K562 (cell line): ENCODE results near the gene RGS14. TPM values are rescaled to one million over a fixed set of nuclear protein-coding genes. Genes with fewer than 3 reads are reported as not detected.

Experiments used
- ATAC-seq: fragments of 200-7000 bp; cut with Tn5 transposase; 3 replicates; pipeline ENCODE4 v1.9.1; 2020; ENCODE audit warnings: moderate library complexity
- BruUV-seq: library from RNA; stranded (reverse); fragments of 400-500 nt; replicated peaks from 2 replicates; lab custom pipeline; 2021; lab: Mats Ljungman, UMichigan
- CTCF ChIA-PET: fragments of 300-600 bp; formaldehyde crosslinking; extraction: SDS; loops from one replicate; lab custom pipeline; 2021; ENCODE audit warnings: low intra/inter-chr PET ratio; lab: Yijun Ruan, JAX
- POLR2A ChIA-PET: fragments of 300-600, 350-650 bp; sonication (Branson Sonifier 250); formaldehyde crosslinking; extraction: SDS; loops from one replicate; lab custom pipeline; 2021; ENCODE audit warnings: antibody characterized with exemption, inconsistent platforms; lab: Yijun Ruan, JAX
- DNase-seq, 4 experiments: peaks; one replicate each; pipeline versions ENCODE4 v3.0.0 to v3.0.0-alpha.2; 2011 to 2018; ENCODE audit warnings: low spot score in 3 of 4, mixed read lengths in 3 of 4; ENCODE audit errors: extremely low read depth in 1 of 4
- FAIRE-seq: peaks from 2 replicates; lab custom pipeline; 2011; peaks lifted over from hg19 to GRCh38; lab: Jason Lieb, UNC
- H2AFZ ChIP-seq: 2 replicates; pipeline ENCODE4 v1.6.0; 2011; ENCODE audit warnings: low read depth, low read length, control low read depth, inconsistent platforms
- H3K27ac ChIP-seq: fragments of 200-600 bp; 3 replicates; pipeline ENCODE4 v1.8.0; 2011; ENCODE audit warnings: low read depth, mild to moderate bottlenecking, control low read depth, inconsistent platforms, low read length, moderate library complexity, mixed read lengths; ENCODE audit errors: extremely low read depth
- H3K27me3 ChIP-seq, 2 experiments: fragments of 300-600 bp in 1 of 2; 2 replicates in 1 of 2; 3 replicates in 1 of 2; pipeline versions ENCODE4 v1.6.0 to v1.8.0; 2011; ENCODE audit warnings: inconsistent platforms in 2 of 2, low read length in 2 of 2, mild to moderate bottlenecking in 1 of 2, mixed read lengths in 1 of 2, moderate library complexity in 1 of 2; ENCODE audit not compliant: control insufficient read depth in 2 of 2, insufficient read depth in 2 of 2
- H3K36me3 ChIP-seq: fragments of 300-600 bp; 3 replicates; pipeline ENCODE4 v1.8.0; 2011; ENCODE audit warnings: mild to moderate bottlenecking, low read length, inconsistent platforms; ENCODE audit not compliant: control insufficient read depth, insufficient read depth
- H3K4me1 ChIP-seq, 2 experiments: fragments of 200-600 bp in 1 of 2; replicated peaks in 1 of 2; 2 replicates in 1 of 2; 3 replicates in 1 of 2; pipeline versions ENCODE4 v1.5.1 to v1.8.0; 2011; ENCODE audit warnings: inconsistent platforms in 2 of 2, low read length in 2 of 2, mild to moderate bottlenecking in 1 of 2, mixed read lengths in 1 of 2, moderate library complexity in 1 of 2; ENCODE audit not compliant: control insufficient read depth in 2 of 2, insufficient read depth in 2 of 2
- H3K4me2 ChIP-seq: 2 replicates; pipeline ENCODE4 v1.6.1; 2011; ENCODE audit warnings: low read length, control low read depth, inconsistent platforms, mixed read lengths; ENCODE audit not compliant: insufficient read depth
- H3K4me3 ChIP-seq: fragments of 200-600 bp; sonication (generic), shearing (Covaris generic); 2 replicates; pipeline ENCODE4 v1.5.1; 2016; ENCODE audit warnings: control low read depth, inconsistent platforms
- H3K79me2 ChIP-seq: fragments of 200-600 bp; 3 replicates; pipeline ENCODE4 v1.8.0; 2011; ENCODE audit warnings: low read length, inconsistent platforms; ENCODE audit not compliant: control insufficient read depth, insufficient read depth
- H3K9ac ChIP-seq, 2 experiments: 2 replicates each; pipeline versions ENCODE4 v1.6.0 to v1.6.1; 2011; ENCODE audit warnings: low read depth in 2 of 2, low read length in 2 of 2, control low read depth in 1 of 2, inconsistent platforms in 1 of 2, mild to moderate bottlenecking in 1 of 2, mixed read lengths in 1 of 2; ENCODE audit not compliant: insufficient read depth in 1 of 2
- H3K9me1 ChIP-seq: one replicate; pipeline ENCODE4 v1.6.0; 2011; ENCODE audit warnings: inconsistent platforms, mild to moderate bottlenecking, low read length, moderate library complexity; ENCODE audit not compliant: control insufficient read depth, insufficient read depth
- H3K9me3 ChIP-seq: replicated peaks from 2 replicates; pipeline ENCODE4 v1.5.1; 2011; ENCODE audit warnings: low read depth, low read length, inconsistent platforms; ENCODE audit not compliant: control insufficient read depth, insufficient read depth
- H4K20me1 ChIP-seq: replicated peaks from 2 replicates; pipeline ENCODE4 v1.6.1; 2011; ENCODE audit warnings: low read length, inconsistent platforms, mixed read lengths; ENCODE audit not compliant: control insufficient read depth, insufficient read depth
- ZKSCAN1 ChIP-seq: fragments of 150-350 bp; IDR thresholded peaks from 2 replicates; pipeline ENCODE4 v1.6.1; 2016; ENCODE audit warnings: low read depth, low read length
- WGBS: fragments of 100-300 bp; shearing (Covaris generic); methylation state at CpG from one replicate; pipeline ENCODE4 v1.1.6; 2016; ENCODE audit warnings: low coverage, mixed read lengths; ENCODE audit not compliant: insufficient coverage; ENCODE audit errors: missing lambda C conversion rate; 5-methylcytosine and 5-hydroxymethylcytosine counted together
- in situ Hi-C: fragments of 300-500 bp; cut with MboI; formaldehyde crosslinking; loops from 4 replicates; pipeline ENCODE4 v1.15.0; 2018; ENCODE audit warnings: inconsistent platforms, mixed read lengths
- intact Hi-C: fragments of 100-400 bp; cut with micrococcal nuclease; formaldehyde crosslinking; loops from 2 replicates; pipeline ENCODE4 v1.14.2; 2022
- polyA plus RNA-seq, 8 experiments: library from polyadenylated mRNA; depleted of rRNA in 4 of 8; stranded (reverse) in 5 of 8; unstranded in 3 of 8; fragments of >200 nt; fragmentation: Nextera tagmentation in 2 of 8; fragmentation: Illumina TruSeq in 1 of 8; extraction: Ambion mirVana in 2 of 8; extraction: Trizol in 1 of 8; gene quantifications; 2 replicates each; pipeline versions ENCODE4 v1.2.1 to v1.2.3, GENCODE V29; 2011 to 2014; ENCODE audit warnings: inconsistent platforms in 1 of 8, missing spikeins in 1 of 8
- total RNA-seq, 7 experiments: library from RNA; depleted of rRNA in 6 of 7; stranded (reverse); fragments of >200 nt in 6 of 7; fragmentation: Illumina TruSeq in 2 of 7; extraction: Trizol in 2 of 7; gene quantifications; 2 replicates each; pipeline versions ENCODE4 v1.2.1 to v1.2.3, GENCODE V29; 2011 to 2021; ENCODE audit warnings: low replicate concordance in 1 of 7
- TF ChIP-seq, protein P1 (sequence below): sonication (generic); formaldehyde crosslinking; IDR thresholded peaks from 2 replicates; pipeline ENCODE4 v1.4.0; 2020; ENCODE audit warnings: mild to moderate bottlenecking, missing genetic modification reagents

RGS14 gene
- total and polyA plus RNA-seq, 9 of the 15 experiments (the other 6 are each of a cell fraction or from before 2014, with no cell fraction given): 0.28 to 75.9 (median 34.5) TPM

DNA sequence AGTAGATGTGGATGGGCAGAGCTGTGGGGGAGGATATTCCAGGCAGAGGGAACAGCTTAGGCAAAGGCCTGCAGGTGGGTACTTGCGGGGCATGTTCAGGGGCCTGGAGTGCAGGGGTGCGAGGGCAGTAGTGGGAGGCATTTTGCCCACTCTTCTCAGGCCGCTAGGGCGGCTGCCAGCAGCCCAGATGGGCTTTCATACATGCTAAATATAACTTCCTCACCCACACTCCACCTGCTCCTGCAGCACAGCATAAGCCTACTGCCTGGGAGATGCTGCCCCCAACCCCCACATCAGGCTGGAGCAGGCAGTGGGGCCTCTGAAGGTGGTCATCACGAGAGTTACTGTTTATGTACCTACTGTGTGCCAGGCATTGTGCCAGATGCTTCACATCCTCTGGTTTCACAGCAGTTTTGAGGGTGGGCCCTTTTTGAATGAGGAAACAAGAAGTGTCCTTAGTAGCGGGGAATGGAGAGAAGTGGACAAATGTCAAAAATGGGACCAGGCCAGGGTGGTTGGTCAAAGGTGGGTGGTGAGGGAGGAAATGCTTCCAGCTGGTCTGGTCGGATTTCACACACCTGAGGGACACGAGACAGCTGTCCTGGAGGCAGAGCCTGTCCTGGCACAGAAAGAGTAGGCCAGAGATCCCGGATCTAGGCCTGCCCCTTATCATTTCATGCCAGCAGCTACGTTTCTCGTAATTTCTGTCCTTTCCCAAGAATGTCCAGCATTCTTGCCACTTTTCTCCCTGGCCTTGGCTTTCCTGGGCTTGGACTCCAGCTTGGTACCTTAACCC lies 12.1 kb downstream of the RGS14 start:
- BruUV-seq: no TSS peak
- peaks cover 47% of the 10 kb centered on the region; the same call in 2 of the 3 replicates for H3K36me3 ChIP-seq
- in situ Hi-C loops: no loop called here
- H4K20me1 ChIP-seq: no peaks in the 10 kb centered on the region
- peak overlapping the region; percentile 51; the same call in 2 of the 3 replicates for H3K27ac ChIP-seq
- no peak overlapping the region for H3K4me3 ChIP-seq
- ATAC-seq (no peak), FAIRE-seq (no peak), DNase-seq (no peak)
- peak overlapping the region; percentile 89 for H3K4me2 ChIP-seq
- POLR2A ChIA-PET: interaction anchor here (0.6 to 1.7 kb wide), 11 partner anchors 9 to 1191 kb away, joined by 3 to 11 read pairs (median 4); no protein-coding TSS in a partner anchor
- H2AFZ ChIP-seq: no peak overlapping the region
- H3K4me1 ChIP-seq: peaks cover 52 to 69% of the 10 kb centered on the region in 2 experiments
- intact Hi-C loops: loop anchor here (1.0 to 10.0 kb wide), 3 partner anchors 20 to 255 kb away; no protein-coding TSS in a partner anchor
- H3K9me3 ChIP-seq: no peaks in the 10 kb centered on the region
- H3K27me3 ChIP-seq: no peaks in the 10 kb centered on the region
- H3K9ac ChIP-seq: peak overlapping the region in 1 of 2 experiments; percentile 78; a peak in 1 of 4 replicates
- 67% methylated on average over 11 of the region's 11 CpGs for WGBS
- CTCF ChIA-PET: interaction anchor here (0.6 to 1.2 kb wide), 4 partner anchors 20 to 85 kb away, joined by 3 to 8 read pairs (median 4); no protein-coding TSS in a partner anchor
- peaks cover 24% of the 10 kb centered on the region for H3K79me2 ChIP-seq
- peaks cover 4% of the 10 kb centered on the region for H3K9me1 ChIP-seq
- TF ChIP-seq, protein P1, sequence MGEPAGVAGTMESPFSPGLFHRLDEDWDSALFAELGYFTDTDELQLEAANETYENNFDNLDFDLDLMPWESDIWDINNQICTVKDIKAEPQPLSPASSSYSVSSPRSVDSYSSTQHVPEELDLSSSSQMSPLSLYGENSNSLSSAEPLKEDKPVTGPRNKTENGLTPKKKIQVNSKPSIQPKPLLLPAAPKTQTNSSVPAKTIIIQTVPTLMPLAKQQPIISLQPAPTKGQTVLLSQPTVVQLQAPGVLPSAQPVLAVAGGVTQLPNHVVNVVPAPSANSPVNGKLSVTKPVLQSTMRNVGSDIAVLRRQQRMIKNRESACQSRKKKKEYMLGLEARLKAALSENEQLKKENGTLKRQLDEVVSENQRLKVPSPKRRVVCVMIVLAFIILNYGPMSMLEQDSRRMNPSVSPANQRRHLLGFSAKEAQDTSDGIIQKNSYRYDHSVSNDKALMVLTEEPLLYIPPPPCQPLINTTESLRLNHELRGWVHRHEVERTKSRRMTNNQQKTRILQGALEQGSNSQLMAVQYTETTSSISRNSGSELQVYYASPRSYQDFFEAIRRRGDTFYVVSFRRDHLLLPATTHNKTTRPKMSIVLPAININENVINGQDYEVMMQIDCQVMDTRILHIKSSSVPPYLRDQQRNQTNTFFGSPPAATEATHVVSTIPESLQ (CRISPR knock-in tag): no peak
- TF ChIP-seq ZKSCAN1: peak; percentile 41; the same call in 1 of the 2 replicates
